ENCODE measurements around the gene ASIP. TPM values are rescaled to one million over a fixed set of nuclear protein-coding genes. Genes with fewer than 3 reads are reported as not detected.

Gene ASIP, protein sequence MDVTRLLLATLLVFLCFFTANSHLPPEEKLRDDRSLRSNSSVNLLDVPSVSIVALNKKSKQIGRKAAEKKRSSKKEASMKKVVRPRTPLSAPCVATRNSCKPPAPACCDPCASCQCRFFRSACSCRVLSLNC
- 0.22 TPM in 1 of 2 replicates, not detected in the other for total RNA-seq

DNA sequence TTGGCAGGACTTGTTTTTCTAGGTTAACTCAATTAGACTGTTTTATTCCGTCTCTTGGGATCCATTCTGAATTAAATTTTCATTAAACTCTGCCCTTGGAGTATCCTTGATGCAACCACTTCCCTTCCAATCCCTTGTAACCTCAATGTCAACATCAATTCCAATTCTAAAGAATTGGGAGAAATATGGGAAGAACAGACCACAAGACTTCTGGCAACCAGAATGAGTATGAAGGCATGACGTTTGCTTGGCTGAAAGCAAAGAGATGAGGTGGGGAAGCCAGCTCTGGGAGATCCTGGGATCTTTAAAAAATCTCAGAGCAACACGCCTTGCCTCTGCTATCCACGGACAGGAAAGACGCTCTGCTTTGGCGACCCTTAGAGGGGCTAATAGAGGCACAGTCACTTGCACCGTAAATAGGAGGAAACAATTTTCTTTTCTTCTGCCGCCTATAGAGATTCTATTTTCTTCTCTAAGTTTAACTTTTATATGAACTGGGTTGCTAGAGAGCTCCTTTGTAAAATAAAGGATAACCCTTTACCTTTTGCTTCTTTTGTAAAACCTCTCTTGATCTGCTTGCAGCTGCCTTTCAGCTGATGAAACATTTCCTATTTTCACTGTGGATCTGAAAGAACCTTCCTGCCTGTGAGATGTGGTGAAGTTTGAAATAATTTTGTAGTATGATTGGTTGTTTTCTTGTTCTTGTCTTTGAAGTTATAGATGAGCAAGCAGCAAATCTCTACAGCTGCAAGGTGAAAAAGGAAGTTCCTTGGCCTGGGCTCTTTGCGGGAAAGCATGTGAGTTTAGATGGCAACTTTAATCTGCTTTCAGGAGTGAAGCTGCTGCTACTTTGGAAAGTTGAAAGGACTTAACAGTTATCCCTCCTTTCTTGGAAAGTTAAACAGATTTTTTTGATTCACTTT lies at the start of gene ASIP:
Gene ASIP, plus strand, starts transcription at position 731 of the 923 bp plus-strand sequence. CDS start 18,952 bp downstream, outside the sequence.

DNA sequence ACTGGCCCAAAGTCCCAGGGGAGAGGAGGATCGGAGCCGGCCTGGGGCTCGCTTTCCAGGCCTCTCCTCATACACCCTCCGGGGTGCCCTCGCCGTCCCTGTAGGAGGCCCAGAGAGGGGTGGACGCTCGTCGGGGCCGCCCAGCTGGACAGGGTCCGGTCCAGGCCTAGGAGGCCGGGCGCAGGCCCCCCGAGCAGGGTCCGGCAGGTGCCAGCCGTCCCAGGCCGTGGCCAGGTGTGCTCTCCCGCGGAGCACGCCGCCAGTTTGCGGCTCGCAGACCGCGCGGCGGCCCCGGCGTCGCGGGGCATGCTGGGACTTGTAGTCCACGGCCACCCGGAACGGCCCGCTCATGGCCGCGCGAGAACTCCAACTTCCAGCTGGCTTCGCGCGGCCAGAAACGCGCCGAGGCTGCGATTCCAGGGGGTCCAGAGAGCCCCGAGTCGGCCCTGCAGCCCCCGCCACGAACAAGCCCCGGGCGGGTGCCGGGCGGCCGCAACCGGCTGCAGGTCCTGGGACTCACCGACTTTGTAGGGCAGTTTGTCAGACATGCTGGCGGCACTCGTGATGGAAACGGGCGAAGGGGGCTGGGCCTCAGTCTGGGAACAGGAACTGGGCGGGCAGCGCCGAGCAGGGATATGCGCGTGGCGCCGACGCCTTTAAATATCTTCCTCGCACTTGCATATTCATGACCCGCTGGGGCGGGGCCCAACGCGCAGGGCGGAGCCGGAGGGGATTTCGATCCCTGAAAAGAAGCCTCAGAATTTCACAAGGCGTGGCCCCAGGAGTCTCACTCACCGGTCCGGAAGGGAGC lies 61.7 kb downstream of the ASIP start, which contains the start of gene AHCY:
Gene AHCY, minus strand, starts transcription at position 633 of the 811 bp plus-strand sequence. Its CDS starts 85 bp downstream, at position 548.

Other genes starting within 250 kb of the ASIP start
- gene RALY, start 247.5 kb upstream of the ASIP start, total RNA-seq, result 54.9 and 59.5 TPM in 2 replicates
- gene EIF2S2, start 129.2 kb upstream of the ASIP start, total RNA-seq, result 108 and 113 TPM in 2 replicates
- gene AHCY, start 61.9 kb downstream of the ASIP start, total RNA-seq, result 76.9 and 101 TPM in 2 replicates
- gene ITCH, start 121.8 kb downstream of the ASIP start, total RNA-seq, result 74.6 and 74.9 TPM in 2 replicates